Endothelial cell of umbilical vein (primary cell): ENCODE data around the gene CBS. TPM values are rescaled to one million over a fixed set of nuclear protein-coding genes. Genes with fewer than 3 reads are reported as not detected.

Experiments
- BruUV-seq: library from RNA; stranded (reverse); fragments of 400-500 nt; replicated peaks from 2 replicates; lab custom pipeline; 2021; lab: Mats Ljungman, UMichigan
- CTCF ChIA-PET: fragments of 300-600, 350-600 bp; sonication (Branson Sonifier 250); formaldehyde crosslinking; loops from one replicate; lab custom pipeline; 2021; ENCODE audit warnings: antibody characterized with exemption, inconsistent platforms; lab: Charles Lee
- POLR2A ChIA-PET: fragments of 300-600, 350-600 bp; sonication (Branson Sonifier 250); formaldehyde crosslinking; loops from one replicate; lab custom pipeline; 2021; ENCODE audit warnings: antibody characterized with exemption, inconsistent platforms; lab: Charles Lee
- DNase-seq: peaks from one replicate; pipeline ENCODE4 v3.0.0-alpha.2; 2011; ENCODE audit warnings: low read depth, low spot score
- FAIRE-seq: peaks from 2 replicates; lab custom pipeline; 2011; peaks lifted over from hg19 to GRCh38; lab: Jason Lieb, UNC
- H2AFZ ChIP-seq: 2 replicates; pipeline ENCODE4 v1.6.0; 2012; ENCODE audit warnings: low read depth, low read length, control low read depth, inconsistent platforms
- H3K27ac ChIP-seq: 2 replicates; pipeline ENCODE4 v1.5.1; 2011; ENCODE audit warnings: low read depth, mild to moderate bottlenecking, control low read depth, low read length, moderate library complexity; ENCODE audit not compliant: insufficient read depth
- H3K27me3 ChIP-seq, 2 experiments: 2 replicates each; pipeline versions ENCODE4 v1.6.0 to v1.6.1; 2011; ENCODE audit warnings: low read length in 2 of 2, mixed read lengths in 1 of 2; ENCODE audit not compliant: control insufficient read depth in 2 of 2, insufficient read depth in 2 of 2
- H3K36me3 ChIP-seq, 2 experiments: 2 replicates in 1 of 2; 3 replicates in 1 of 2; pipeline ENCODE4 v1.5.1; 2011; ENCODE audit warnings: low read length in 2 of 2, mild to moderate bottlenecking in 1 of 2, moderate library complexity in 1 of 2; ENCODE audit not compliant: control insufficient read depth in 2 of 2, insufficient read depth in 2 of 2; ENCODE audit errors: extremely low read depth in 1 of 2
- H3K4me1 ChIP-seq: 3 replicates; pipeline ENCODE4 v1.5.1; 2011; ENCODE audit warnings: mild to moderate bottlenecking, low read length; ENCODE audit not compliant: control insufficient read depth, insufficient read depth; ENCODE audit errors: extremely low read depth
- H3K4me2 ChIP-seq: 2 replicates; pipeline ENCODE4 v1.6.1; 2011; ENCODE audit warnings: low read length, control low read depth, mixed read lengths; ENCODE audit not compliant: insufficient read depth
- H3K4me3 ChIP-seq, 3 experiments: fragments of 200-600 bp in 1 of 3; sonication (generic), shearing (Covaris generic) in 1 of 3; replicated peaks in 1 of 3; 2 replicates each; pipeline ENCODE4 v1.5.1; 2011 to 2016; ENCODE audit warnings: control low read depth in 3 of 3, low read length in 3 of 3, mild to moderate bottlenecking in 2 of 3, inconsistent platforms in 1 of 3, low read depth in 1 of 3, moderate library complexity in 1 of 3; ENCODE audit not compliant: insufficient read depth in 1 of 3
- H3K79me2 ChIP-seq: 2 replicates; pipeline ENCODE4 v1.6.0; 2012; ENCODE audit warnings: low read length, inconsistent platforms; ENCODE audit not compliant: control insufficient read depth, insufficient read depth
- H3K9ac ChIP-seq: replicated peaks from 2 replicates; pipeline ENCODE3; 2011; ENCODE audit warnings: low read length, control low read depth; ENCODE audit not compliant: insufficient read depth; ENCODE audit errors: extremely low read depth
- H3K9me1 ChIP-seq: replicated peaks from 3 replicates; pipeline ENCODE4 v1.6.0; 2011; ENCODE audit warnings: mild to moderate bottlenecking, low read length; ENCODE audit not compliant: control insufficient read depth, insufficient read depth; ENCODE audit errors: extremely low read depth
- H3K9me3 ChIP-seq: replicated peaks from 2 replicates; pipeline ENCODE4 v1.5.1; 2012; ENCODE audit warnings: low read length, inconsistent platforms; ENCODE audit not compliant: control insufficient read depth, insufficient read depth
- H4K20me1 ChIP-seq: replicated peaks from 2 replicates; pipeline ENCODE3; 2011; ENCODE audit warnings: mild to moderate bottlenecking, low read length; ENCODE audit not compliant: control insufficient read depth, insufficient read depth; ENCODE audit errors: extremely low read depth
- CTCF ChIP-seq, 2 donors: IDR thresholded peaks; 1 replicate in 1 of 2; 2 replicates in 1 of 2; pipeline ENCODE4 v1.5.1; 2011; ENCODE audit warnings: low read length in 2 of 2, mild to moderate bottlenecking in 2 of 2, moderate library complexity in 2 of 2, control low read depth in 1 of 2, inconsistent platforms in 1 of 2, low read depth in 1 of 2; ENCODE audit not compliant: insufficient read depth in 1 of 2; ENCODE audit errors: extremely low read depth in 1 of 2
- EZH2 ChIP-seq: IDR thresholded peaks from 2 replicates; pipeline ENCODE4 v1.6.1; 2012; ENCODE audit warnings: borderline replicate concordance, low read depth, mild to moderate bottlenecking, moderate library complexity, low read length, inconsistent platforms; ENCODE audit not compliant: severe bottlenecking
- FOS ChIP-seq: IDR thresholded peaks from 2 replicates; pipeline ENCODE4 v1.6.1; 2011; ENCODE audit warnings: mild to moderate bottlenecking, low read length, moderate library complexity, borderline replicate concordance; ENCODE audit not compliant: insufficient read depth
- GATA2 ChIP-seq: IDR thresholded peaks from 2 replicates; pipeline ENCODE4 v1.7.0; 2011; ENCODE audit warnings: low read depth, mild to moderate bottlenecking, moderate library complexity, mixed read lengths, low read length; ENCODE audit not compliant: insufficient read length, insufficient read depth
- JUN ChIP-seq: IDR thresholded peaks from 2 replicates; pipeline ENCODE4 v1.6.1; 2011; ENCODE audit warnings: borderline replicate concordance, low read depth; ENCODE audit not compliant: insufficient read length, insufficient read depth
- MYC ChIP-seq: IDR thresholded peaks from one replicate; pipeline ENCODE4 v1.6.1; 2011; ENCODE audit warnings: mild to moderate bottlenecking, low read depth, low read length
- POLR2A ChIP-seq: IDR thresholded peaks from 2 replicates; pipeline ENCODE4 v1.6.1; 2012; ENCODE audit warnings: low read depth, mild to moderate bottlenecking, control low read depth, low read length
- POLR2AphosphoS5 ChIP-seq: IDR thresholded peaks from 2 replicates; pipeline ENCODE4 v1.6.1; 2012; ENCODE audit warnings: low read depth, mild to moderate bottlenecking, control low read depth, low read length, moderate library complexity; ENCODE audit not compliant: insufficient read depth
- dilution Hi-C: fragments of 300-500 bp; cut with MboI; formaldehyde crosslinking; loops from one replicate; pipeline ENCODE4 v1.15.0; 2019; ENCODE audit warnings: low sequenced_read_pairs; ENCODE audit not compliant: extremely low pct_ligation_motif_present
- intact Hi-C: fragments of 100-400 bp; cut with micrococcal nuclease; formaldehyde crosslinking; loops from one replicate; pipeline ENCODE4 v1.10.0; 2022
- polyA plus RNA-seq, 4 experiments: library from polyadenylated mRNA; depleted of rRNA in 3 of 4; stranded (reverse) in 3 of 4; unstranded in 1 of 4; fragments of >200 nt; gene quantifications; 2 replicates each; pipeline versions ENCODE4 v1.2.1 to v1.2.3, GENCODE V29; 2011 to 2012; ENCODE audit warnings: missing spikeins in 1 of 4
- total RNA-seq: library from RNA; stranded (reverse); gene quantifications from 2 replicates; pipeline ENCODE4 v1.2.3, GENCODE V29; 2021
- TF ChIP-seq, protein P1 (sequence below): IDR thresholded peaks from 2 replicates; pipeline ENCODE4 v1.6.1; 2011; ENCODE audit not compliant: insufficient read depth, insufficient read length

Gene CBS
- total and polyA plus RNA-seq, 2 donors (not counting 3 experiments of a cell fraction or from before 2014, with no cell fraction given): 22.0 to 92.9 TPM

DNA sequence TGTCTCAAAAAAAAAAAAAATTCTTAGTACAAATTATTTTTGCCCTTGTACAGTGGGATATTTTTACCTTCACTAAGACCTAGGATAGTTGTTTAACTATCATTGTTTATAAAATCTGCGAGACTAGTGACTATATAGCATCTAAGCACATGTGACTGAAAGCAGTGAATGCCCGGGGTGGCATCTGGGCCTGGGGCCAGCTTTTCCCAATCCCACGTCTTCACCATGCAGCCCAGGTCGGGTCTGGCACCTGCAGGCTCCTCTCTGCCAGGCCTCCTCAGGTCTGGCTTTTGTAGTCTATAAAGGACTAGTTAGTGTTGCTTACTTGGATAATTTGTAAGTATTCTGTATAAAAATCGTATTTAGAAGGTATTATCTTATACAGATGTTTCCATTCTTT is 40.8 kb downstream of the CBS start:
- FAIRE-seq: no peak
- dilution Hi-C loops: no loop called here

More for the DNA sequence above, 40.8 kb downstream of the CBS start:
- no peaks in the 10 kb centered on the region for H3K9me3 ChIP-seq
- DNase-seq: no peak
- H2AFZ ChIP-seq: no peak overlapping the region
- peak overlapping the region; percentile 73 for H3K27ac ChIP-seq
- H3K4me3 ChIP-seq: no peak overlapping the region
- H3K9ac ChIP-seq: no peak overlapping the region
- TF ChIP-seq FOS: no peak
- no peak for TF ChIP-seq CTCF (IDR thresholded peaks at IDR 0.05; ENCODE audit: extremely low read depth in 1 of 2, insufficient read depth in 1 of 2, low read depth in 1 of 2, low read length in 2 of 2)
- no peak for TF ChIP-seq EZH2
- no peak for TF ChIP-seq MYC
- no peak for TF ChIP-seq JUN
- no peak for TF ChIP-seq POLR2AphosphoS5
- TF ChIP-seq POLR2A: no peak
- TF ChIP-seq GATA2: no peak
- TF ChIP-seq, protein P1, sequence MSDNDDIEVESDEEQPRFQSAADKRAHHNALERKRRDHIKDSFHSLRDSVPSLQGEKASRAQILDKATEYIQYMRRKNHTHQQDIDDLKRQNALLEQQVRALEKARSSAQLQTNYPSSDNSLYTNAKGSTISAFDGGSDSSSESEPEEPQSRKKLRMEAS: no peak
- H4K20me1 ChIP-seq: no peaks in the 10 kb centered on the region
- H3K36me3 ChIP-seq: peaks cover 2 to 3% of the 10 kb centered on the region in 2 experiments
- no peaks in the 10 kb centered on the region for H3K27me3 ChIP-seq
- no peak overlapping the region for H3K4me2 ChIP-seq
- ChIA-PET CTCF (no interaction called here), POLR2A (no interaction called here)
- H3K79me2 ChIP-seq: no peaks in the 10 kb centered on the region
- peaks cover 16% of the 10 kb centered on the region for H3K4me1 ChIP-seq
- BruUV-seq: no TSS peak
- no peaks in the 10 kb centered on the region for H3K9me1 ChIP-seq
- intact Hi-C loops: no loop called here
